GM23338 (cell line): ENCODE data around the gene TTYH3.

Experiments used
- CTCF ChIP-seq, 2 experiments: fragments of 200-600 bp in 1 of 2; sonication (generic) in 1 of 2; conservative IDR thresholded peaks; 2 replicates each; pipeline versions ENCODE4 v1.5.1 to v1.6.1; 2016 to 2017; ENCODE audit warnings: antibody characterized with exemption in 2 of 2, low read depth in 2 of 2, mild to moderate bottlenecking in 2 of 2, moderate library complexity in 1 of 2
- POLR2AphosphoS5 ChIP-seq: IDR thresholded peaks from 2 replicates; pipeline ENCODE4 v1.6.1; 2016; ENCODE audit warnings: antibody characterized with exemption, low read depth

GRCh38 chr7:2587778-2588177 is 44.0 kb upstream of the TTYH3 start:
- TF ChIP-seq CTCF (conservative IDR thresholded peaks at IDR 0.05; ENCODE audit: low read depth in 2 of 2) (no peak), POLR2AphosphoS5 (no peak)
